GM19328 (cell line): ENCODE data around the gene CUX1.
"Not testable (repeated sequence)": the region's sequence is repeated elsewhere in the genome, so short reads cannot be mapped to it uniquely, and the experiment has no call there.

Experiments used
- ATAC-seq: cut with Tn5 transposase; IDR thresholded peaks from one replicate; pipeline ENCODE4 v1.9.1; 2021; ENCODE audit warnings: mild to moderate bottlenecking, moderate library complexity; ENCODE audit not compliant: unreplicated experiment

The CUX1 gene

DNA sequence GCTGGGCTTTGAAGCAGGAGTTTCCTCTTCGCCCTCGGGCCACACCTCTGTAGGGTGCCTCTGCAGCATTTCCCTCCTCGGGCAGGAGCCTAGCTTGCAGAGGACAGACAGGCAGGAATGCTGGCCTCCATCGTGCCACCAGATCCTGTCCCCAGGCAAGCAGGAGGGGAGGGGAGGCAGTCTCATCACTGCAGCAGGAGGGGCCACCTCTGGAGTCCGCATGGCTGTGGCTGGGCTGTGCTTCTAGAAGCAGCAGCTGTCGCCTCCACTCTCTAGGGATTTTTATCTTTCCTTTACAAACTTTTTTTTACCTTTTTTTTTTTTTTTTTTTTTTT, 181.4 kb downstream of the CUX1 start:
- ATAC-seq = no peak

DNA sequence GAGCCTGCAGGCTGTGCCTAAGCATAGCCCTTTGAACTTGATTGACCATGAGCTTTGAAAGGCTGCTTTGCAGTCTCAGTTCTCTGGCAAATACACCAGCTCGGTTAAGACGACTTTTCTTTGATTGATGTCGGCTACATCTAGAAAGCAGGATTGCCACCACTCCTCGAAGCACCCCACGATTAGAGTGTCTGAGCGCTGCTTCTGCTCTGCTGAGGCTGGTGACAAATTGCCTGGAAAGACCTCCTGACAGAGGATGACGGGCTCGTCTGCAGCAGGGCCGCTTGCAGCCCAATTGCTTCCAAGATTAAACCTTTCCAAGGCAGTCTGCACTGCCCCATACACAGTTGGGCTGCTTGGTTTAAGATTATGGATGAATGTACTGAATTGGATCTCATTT, 182.0 kb downstream of the CUX1 start:
- no peak for ATAC-seq

DNA sequence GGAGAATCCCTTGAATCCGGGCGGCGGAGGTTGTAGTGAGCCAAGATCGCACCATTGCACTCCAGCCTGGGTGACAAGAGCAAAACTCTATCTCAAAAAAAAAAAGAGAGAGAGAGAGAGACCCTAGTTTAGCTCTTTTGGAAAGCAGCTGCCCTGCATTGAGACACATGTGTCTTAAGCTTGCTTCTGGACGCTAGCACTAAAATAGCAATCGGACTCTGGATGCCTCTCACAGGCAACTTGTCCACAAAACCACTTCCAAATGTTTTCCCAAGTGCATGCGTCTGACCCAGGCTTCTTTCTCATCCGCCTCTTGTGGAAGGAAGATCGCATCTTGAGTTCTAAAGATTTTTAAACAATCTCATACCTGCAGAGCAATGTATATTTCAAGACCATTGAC, 182.7 kb downstream of the CUX1 start:
- no peak for ATAC-seq

DNA sequence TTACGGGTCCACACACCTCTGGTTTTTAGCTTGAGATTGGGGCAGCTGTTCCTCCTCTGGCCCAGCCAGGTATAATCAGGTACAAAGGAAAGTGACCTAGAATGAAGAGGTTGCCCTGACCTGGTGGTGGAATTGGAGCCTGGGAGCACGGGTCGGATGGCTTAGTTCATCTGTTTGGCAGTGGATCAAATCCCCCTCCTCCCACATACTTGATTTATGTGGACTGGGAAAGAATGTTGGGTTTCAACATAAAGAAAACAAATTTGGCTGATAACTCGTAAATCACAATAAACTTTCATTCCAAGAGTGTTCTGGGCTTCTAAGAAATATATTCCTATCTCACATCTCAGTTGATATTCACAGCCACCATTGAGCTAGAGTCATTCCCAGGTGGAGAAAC, 186.8 kb downstream of the CUX1 start:
- no peak for ATAC-seq

DNA sequence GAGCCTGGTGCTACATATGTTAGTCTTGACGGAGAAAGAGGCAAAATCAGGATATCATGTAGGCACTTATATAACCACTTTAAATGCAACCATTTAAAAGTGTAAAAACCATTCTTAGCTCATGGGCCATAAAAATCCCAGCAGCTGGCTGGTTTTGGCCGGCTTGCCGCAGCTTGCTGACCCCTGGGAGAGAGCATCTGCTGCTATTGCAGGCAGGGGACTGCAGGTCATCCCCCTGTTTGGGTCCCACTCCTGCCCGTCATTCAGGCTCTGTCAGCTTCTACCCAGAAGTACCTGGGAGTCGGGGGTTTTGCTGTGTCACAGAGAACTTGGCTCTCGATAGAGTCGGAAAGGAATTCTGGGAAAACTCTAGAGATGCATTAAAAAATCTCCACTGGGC, 187.4 kb downstream of the CUX1 start:
- ATAC-seq = no peak

DNA sequence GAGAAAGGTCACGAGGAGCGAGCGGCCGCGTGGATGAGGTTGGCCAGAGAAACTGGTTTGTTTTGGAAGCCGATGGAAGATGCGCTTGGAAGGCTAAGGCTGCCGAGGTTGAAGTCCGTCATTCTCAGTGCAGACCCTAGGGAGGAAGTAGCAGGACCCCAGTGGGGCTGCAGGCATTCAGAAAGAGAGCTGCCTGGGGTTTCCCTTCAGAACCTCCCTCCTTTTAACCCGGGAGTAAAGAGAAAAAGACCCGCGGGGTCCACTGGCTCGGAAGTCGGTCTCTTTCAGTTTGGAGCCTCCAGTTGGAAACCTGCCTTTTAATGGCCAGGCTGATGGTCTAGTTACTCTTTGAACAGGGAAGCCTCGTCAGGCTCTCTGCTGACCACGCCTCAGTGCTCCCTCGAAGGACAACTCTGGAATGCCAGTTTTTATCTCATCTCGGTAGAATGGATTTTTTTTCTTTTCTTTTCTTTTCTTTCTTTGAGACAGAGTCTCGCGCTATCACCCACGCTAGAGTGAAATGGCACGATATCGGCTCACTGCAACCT, 188.6 kb downstream of the CUX1 start:
- ATAC-seq = no peak

DNA sequence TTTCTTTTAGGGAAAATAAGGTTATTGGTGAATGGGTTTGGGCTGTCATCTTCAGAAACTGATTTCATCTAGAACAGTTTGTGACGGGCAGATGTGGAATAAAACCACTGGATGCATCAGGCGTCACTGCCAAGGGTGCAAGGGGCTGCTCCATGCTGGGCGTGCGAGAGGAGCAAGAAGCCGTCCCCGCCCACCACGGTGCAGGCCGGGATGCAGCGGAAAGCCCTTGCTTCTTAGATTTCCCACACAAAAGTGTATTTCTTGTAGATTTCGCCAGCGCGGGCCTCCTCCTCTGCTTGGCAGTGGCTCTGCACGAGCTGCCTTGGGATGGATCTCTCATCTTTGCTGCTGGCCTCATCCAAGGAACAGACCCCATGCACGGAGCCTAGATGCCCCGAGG, 189.3 kb downstream of the CUX1 start:
- ATAC-seq = no peak

DNA sequence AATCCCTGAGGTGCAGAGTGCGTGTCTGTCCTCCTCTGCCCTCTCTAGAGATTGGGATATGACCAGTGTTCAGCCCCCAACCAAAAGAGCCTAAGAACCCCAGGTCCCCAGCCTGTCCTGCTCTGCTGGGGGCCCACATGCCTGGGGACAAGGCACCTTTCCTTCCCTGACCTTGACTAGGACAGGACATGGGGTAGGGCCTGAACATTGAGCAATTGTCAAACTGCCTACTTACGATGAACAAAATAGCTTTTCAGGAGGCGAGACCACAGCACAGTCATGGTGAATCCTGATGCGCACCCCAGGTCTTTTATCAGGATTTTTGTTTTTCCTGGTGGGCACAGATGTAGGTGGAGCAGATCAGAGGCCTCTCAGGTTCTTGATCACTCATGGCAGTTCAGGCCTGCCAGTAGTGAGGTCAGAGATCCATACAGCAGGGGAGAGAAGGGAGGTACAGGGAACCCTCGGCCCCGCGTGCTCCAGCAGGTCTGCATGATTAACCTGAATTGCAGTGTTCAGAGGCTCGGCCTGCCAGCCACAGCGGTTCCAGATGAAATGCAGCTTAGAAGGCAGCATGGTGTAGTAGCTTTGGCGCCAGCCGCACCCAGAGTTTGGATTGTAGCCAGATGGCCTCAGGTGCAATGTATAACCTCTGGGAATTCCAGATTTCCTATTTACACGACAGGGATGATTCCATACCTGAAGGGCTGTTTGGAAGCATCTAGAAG, 191.3 kb downstream of the CUX1 start:
- no peak for ATAC-seq

DNA sequence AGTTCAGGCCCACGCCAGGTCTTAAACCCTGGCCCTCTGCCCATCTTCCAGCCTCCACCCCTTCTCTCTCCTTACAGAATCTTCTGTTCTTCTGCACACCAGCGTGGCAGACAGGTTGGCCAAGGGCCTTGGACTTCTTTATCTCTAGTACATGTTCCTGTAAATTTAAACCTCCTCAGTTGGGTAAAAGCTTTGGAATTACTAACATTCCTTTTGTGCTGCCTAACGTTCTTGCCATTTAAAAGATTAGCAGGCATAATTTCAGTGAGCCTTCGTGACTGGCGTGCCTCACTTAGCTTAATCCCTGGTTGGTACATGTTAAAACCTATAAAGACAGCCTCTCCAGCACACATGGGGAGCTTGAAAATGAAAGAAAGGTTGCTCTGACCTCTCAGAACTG, 192.2 kb downstream of the CUX1 start:
- no peak for ATAC-seq

DNA sequence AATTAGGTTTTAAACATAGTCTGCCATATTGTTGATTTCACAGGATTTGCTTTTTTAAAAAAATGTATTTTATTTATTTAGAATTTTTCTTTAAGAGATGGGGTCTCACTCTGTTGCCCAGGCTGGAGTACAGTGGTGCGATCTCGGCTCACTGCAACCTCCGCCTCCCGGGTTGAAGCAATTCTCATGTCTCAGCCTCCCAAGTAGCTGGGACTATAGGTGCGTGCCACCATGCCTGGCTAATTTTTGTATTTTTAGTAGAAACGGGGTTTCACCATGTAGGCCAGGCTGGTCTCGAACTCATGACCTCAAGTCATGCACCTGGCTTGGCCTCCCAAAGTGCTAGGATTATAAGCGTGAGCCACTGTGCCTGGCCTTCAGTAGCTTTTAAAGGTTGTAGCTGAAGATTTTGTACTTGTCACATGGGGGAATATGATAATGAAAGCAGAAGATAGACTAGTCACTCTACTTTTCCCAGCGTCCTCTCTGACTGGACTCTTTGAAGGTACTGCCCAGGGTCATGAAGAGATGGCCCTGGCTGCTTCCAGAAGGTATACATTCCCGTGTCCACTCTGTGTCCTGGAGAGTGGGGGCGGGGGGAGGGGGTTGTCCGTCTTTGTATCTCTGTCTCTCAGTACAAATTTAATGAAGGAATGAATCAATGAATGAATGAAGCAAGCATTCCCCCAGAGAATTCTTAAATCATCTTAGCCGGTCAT, 194.8 kb downstream of the CUX1 start:
- ATAC-seq = not testable (repeated sequence)

DNA sequence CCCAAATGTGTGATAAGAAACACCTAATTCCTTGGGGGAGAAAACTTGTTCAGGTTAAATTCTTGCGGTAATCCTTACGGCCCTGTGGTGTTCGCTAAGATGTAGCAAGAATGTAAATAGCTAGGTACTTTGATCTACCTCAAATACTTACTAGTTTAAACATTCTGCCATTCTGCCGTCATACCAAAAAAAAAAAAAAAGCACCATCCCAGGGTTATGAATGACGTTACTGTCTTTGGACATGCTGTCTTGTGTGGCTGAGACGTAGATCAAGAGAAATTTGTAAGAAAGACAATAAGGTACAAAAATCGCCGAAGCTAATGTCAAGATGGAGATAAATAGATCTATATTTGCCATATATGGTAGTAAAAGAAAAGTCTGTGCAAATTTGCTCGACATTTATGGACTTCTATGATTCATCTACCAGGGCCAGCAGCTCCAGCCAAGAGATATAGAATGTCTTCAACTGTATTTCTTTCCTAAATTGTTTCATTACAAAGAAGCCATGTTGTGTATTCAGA, 195.6 kb downstream of the CUX1 start:
- ATAC-seq = no peak

DNA sequence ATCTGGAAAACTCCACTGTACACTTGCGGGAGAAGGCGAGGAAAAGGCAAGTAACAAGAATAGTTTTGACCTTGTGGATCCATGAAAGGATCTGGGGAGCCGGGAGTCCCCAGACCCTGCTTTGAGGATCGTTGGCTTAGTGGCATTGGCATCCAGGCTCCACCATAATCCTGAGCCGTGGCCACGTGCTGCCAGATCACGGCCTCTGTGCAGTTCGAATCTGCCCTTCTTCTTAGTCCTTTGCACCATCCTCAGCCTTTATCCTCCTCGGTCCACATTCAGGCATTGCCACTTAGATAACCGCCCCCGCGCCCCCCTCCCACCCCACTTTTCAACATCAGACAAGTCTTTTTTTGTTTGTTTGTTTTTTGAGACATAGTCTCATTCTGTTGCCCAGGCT, 201.4 kb downstream of the CUX1 start:
- ATAC-seq = no peak

DNA sequence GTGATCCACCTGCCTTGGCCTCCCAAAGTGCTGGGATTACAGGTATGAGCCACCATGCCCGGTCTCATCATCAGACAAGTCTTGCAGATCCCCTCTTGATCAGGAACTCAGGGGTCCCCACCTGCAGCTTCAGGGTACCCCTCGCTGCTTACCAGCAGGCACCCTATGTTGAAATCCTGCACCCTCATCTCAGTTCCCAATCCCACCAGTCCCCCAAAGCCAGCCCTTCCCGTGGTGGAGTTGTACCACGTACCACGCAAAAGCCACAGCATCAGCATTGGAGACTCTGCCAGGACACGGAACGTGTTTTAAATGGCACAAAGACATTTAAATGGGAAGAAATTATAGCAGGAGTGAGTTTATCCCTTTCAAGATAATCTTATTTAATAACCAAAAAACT, 202.0 kb downstream of the CUX1 start:
- no peak for ATAC-seq

DNA sequence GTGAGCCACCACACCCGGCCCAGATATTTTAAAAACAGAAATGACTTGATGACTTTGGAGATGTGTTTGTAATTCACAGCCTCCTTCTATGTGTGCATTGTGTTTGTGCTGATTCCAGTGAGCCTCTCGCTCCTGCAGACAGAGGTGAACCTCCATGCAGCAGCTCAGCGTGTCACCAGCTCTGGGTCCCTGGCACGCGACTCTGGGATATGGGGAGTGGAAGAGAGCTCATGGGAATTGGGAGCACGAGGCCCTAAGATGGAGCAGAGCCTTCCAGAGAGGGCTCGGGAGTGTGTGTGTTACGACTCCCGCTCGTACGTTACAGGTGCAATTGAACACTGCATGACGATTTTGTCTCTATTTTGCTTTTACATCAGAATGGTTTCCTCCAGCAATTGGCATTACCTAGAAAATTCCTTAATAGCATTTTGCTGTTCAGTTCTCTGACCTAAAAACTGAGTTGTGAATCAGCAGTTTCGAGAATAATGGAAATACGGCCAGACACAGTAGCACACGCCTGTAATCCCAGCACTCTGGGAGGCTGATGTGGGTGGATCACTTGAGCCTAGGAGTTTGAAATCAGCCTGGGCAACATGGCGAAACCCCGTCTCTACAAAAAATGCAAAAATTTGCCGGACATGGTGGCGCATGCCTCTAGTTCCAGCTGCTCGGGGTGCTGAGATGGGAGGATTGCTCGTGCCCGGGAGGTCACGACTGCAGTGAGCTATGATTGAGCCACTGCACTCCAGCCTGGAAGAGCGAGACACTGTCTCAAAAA, 204.6 kb downstream of the CUX1 start:
- ATAC-seq = no peak

DNA sequence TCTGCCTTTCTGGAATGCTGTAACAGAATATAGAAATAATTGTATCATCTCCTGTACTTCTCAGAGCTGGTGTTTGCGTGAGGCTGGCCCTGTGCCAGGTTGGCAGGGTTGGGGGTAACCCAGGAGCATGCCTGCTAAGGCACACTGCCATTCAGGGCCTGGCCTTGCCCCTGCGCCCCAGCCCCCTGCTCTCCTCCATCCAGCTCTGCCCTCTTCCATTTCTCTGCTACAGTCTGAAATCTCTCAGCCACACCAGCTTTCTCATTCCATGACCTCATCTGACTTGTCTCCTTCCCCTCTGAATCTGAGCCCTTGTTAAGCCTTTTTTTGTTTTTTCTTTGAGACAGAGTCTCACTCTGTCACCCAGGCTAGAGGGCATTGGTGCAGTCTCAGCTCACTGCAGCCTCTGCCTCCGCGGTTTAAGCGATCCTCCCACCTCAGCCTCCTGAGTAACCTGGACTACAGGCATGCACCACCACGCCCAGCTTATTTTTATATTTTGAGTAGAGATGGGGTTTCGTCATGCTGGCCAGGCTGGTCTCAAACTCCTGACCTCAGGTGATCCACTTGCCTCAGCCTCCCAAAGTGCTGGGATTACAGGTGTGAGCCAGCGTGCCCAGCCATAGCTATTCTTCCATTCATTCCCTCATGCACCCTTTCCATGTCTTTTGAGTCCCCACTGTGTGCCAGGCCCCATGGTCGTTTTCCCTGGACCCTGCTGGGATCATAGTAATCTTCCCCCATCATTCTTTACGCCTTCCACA, 206.8 kb downstream of the CUX1 start:
- ATAC-seq = no peak

DNA sequence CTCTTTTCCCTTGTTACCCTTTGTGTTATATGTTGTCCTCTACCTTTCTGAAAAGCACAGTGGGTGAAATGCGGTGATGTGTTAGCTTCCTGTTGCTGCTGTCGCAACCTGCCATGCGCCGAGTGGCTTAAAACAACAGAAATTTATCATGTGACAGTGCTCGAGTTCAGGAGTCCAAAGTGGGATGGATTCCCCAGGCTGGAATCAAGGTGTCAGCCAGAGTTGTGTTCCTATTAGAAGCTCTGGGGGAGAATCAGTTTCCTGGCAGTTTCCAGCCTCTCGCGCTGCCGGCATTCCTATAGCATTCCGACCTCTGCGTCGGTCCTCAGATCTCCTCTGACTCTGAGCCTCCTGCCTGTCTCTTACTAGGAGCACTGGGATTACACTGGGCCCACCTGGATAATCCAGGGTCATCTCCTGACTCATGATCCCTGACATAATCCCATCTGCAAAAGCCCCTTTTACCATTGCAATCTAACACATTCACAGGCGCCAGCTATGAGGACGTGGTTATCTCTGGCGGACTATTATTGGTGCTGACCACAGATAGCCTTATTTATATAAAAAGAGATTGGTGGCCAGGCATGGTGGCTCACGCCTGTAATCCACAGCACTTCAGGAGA, 207.5 kb downstream of the CUX1 start:
- ATAC-seq = no peak

DNA sequence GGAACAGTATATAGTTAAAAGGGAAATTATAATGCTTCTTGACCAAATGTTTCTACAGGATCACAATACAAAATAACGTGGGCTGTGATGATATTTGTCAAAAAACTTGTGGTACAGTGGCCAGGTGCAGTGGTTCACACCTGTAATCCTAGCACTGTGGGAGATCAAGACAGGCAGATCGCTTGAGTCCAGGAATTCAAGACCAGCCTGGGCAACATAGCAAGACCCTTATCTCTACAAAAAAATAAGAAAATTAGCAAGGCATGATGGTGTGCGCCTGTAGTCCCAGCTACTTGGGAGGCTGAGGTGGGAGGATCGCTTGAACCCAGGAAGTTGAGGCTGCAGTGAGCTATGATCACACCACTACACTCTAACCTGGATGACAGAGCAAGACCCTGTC, 208.4 kb downstream of the CUX1 start:
- not testable (repeated sequence) for ATAC-seq

DNA sequence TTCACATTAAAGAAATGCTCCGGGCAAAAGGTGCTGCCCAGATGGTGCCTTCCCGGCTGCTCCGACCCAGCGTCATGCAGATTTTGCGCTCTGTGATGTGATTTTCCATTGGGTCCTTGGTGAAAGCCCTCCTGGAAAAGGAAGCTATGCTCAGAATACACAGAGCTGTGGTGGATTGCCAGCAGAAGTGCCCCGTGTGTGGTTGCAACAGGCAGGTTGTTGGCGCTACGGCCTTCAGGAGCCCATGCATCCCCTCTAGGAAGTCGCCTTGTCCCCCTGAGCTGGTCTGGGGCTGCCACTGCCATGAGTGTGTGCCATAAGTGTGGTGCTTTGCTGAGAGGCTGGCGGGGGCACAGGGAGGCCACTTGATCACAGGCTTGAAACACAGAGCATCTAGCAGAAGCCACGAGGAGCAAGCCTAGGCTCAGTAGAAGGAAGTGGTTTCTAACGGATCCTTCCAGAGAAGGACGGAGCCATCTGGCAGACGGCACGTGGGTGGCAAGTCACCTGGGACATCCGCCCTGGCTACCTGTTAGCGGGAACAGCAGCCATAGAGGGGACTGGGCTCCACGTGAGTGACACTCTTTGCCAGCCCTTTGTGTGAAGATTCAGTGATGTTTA, 210.9 kb downstream of the CUX1 start:
- no peak for ATAC-seq

DNA sequence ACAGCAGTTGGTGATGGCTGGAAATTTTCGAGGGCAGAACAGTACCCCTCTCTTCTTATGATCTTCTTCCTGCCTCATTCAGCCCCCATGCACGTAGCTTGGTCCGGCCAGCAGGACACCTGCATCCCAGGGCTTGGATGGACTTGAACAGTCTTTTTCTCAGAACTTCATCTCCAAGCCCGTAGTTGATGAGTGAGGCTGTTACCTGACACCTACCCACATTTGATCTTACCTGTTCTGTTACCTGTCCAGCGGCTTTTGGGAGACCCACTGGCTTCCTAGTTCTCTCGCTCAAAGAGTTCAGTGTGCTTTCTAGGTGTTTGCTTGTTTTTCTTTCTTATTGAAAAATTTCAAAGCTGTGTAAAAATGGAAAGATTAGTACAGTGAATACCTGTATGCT, 212.2 kb downstream of the CUX1 start:
- no peak for ATAC-seq

DNA sequence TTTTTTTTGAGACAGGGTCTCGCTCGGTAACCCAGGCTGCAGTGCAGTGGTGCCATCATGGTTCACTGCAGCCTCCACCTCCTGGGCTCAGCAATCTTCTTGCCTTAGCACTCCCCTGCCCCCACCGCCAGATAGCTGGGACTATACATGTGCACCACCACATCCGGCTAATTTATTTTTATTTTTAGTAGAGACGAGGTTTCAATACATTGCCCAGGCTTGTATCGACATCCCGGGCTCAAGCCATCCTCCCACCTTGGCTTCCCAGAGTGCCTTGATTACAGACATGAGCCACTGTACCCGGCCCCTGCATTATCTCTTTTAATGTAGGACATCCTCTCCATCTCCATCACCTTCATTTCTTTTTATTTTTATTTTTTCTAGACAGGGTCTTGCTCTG, 213.3 kb downstream of the CUX1 start:
- ATAC-seq = no peak
